Measurements from ENCODE around the gene NDUFV2.
"Not testable (repeated sequence)": the region's sequence is repeated elsewhere in the genome, so short reads cannot be mapped to it uniquely, and the experiment has no call there.

DNA sequence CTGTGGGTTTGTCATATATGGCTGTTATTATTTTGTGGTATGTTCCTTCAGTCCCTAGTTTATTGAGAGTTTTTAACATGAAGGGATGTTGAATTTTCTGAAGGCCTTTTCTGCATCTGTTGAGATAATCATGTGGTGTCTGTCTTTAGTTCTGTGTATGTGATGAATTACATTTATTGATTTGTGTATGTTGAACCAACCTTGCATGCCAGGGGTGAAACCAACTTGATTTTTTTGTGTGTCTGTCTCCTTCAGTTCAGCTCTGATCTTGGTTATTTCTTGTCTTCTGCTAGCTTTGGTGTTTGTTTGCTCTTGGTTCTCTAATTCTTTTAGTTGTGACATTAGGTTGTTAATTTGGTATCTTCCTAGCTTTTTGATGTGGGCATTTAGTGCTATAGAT is 61.6 kb downstream of the NDUFV2 start:
- not testable (repeated sequence) for TF ChIP-seq EZH2phosphoT487 (IDR thresholded peaks at IDR 0.05)
- TF ChIP-seq, protein P1, sequence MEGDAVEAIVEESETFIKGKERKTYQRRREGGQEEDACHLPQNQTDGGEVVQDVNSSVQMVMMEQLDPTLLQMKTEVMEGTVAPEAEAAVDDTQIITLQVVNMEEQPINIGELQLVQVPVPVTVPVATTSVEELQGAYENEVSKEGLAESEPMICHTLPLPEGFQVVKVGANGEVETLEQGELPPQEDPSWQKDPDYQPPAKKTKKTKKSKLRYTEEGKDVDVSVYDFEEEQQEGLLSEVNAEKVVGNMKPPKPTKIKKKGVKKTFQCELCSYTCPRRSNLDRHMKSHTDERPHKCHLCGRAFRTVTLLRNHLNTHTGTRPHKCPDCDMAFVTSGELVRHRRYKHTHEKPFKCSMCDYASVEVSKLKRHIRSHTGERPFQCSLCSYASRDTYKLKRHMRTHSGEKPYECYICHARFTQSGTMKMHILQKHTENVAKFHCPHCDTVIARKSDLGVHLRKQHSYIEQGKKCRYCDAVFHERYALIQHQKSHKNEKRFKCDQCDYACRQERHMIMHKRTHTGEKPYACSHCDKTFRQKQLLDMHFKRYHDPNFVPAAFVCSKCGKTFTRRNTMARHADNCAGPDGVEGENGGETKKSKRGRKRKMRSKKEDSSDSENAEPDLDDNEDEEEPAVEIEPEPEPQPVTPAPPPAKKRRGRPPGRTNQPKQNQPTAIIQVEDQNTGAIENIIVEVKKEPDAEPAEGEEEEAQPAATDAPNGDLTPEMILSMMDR (IDR thresholded peaks at IDR 0.05), result not testable (repeated sequence)

Data from neural progenitor cell (in vitro differentiated cells).